Epithelial cell of esophagus (primary cell): ENCODE results near the gene GLP2R.

Experiments used
- DNase-seq: peaks from one replicate; pipeline ENCODE4 v3.0.0; 2010; ENCODE audit warnings: low read depth
- H3K4me3 ChIP-seq: 2 replicates; pipeline ENCODE4 v1.5.1; 2011; ENCODE audit warnings: mild to moderate bottlenecking, low read length, control low read depth
- TF ChIP-seq, protein P1 (sequence below): IDR thresholded peaks from 2 replicates; pipeline ENCODE4 v1.5.1; 2011; ENCODE audit warnings: low read depth, mild to moderate bottlenecking, low read length, control low read depth, inconsistent platforms; ENCODE audit not compliant: insufficient read depth; ENCODE audit errors: missing control alignments

Gene GLP2R

DNA sequence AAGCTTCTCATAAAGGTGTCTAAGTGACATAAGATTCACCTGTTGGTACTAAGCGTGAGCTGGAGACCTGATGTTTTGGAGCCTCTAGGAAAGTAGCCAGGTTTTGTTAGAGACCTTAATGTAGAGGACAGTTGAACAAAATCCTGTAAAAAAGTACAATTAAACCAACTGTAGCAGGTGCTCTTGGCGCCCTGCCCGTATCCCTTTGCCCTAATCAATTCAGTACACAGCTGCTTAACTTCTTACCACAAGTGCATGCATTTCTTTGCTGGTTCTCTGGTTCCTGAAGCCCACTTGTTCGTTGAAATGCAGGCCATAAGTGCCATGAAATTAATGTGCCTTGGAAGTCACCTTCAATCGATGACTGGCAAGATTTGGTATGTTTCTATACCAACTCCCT lies 24.4 kb downstream of the GLP2R start:
- no peak overlapping the region for H3K4me3 ChIP-seq
- TF ChIP-seq, protein P1, sequence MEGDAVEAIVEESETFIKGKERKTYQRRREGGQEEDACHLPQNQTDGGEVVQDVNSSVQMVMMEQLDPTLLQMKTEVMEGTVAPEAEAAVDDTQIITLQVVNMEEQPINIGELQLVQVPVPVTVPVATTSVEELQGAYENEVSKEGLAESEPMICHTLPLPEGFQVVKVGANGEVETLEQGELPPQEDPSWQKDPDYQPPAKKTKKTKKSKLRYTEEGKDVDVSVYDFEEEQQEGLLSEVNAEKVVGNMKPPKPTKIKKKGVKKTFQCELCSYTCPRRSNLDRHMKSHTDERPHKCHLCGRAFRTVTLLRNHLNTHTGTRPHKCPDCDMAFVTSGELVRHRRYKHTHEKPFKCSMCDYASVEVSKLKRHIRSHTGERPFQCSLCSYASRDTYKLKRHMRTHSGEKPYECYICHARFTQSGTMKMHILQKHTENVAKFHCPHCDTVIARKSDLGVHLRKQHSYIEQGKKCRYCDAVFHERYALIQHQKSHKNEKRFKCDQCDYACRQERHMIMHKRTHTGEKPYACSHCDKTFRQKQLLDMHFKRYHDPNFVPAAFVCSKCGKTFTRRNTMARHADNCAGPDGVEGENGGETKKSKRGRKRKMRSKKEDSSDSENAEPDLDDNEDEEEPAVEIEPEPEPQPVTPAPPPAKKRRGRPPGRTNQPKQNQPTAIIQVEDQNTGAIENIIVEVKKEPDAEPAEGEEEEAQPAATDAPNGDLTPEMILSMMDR: no peak
- DNase-seq: no peak

DNA sequence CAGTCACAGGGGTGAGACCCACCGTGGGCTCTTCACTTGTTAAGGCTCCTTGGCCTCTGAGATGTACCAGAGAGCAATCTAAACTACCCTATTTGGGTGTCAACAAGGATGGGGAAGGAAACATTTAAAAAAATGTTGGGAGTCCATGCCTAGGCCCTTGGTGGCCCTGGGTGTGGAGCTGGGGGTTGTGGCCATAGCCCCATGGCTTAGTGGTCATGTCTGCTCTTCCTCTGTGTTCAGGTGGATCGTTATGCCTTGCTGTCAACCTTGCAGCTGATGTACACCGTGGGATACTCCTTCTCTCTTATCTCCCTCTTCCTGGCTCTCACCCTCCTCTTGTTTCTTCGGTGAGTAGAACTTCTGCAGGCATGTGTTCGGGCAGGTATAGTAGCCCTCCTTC lies 28.5 kb downstream of the GLP2R start:
- TF ChIP-seq, protein P1: no peak
- no peak overlapping the region for H3K4me3 ChIP-seq
- no peak for DNase-seq

- no peak overlapping the region for H3K4me3 ChIP-seq
- TF ChIP-seq, protein P1: no peak
- no peak for DNase-seq
These were observed 29.3 kb downstream of the GLP2R start for GRCh38 chr17:9855036-9855435.

- TF ChIP-seq, protein P1: no peak
- no peak overlapping the region for H3K4me3 ChIP-seq
- DNase-seq: no peak
These were observed 34.1 kb downstream of the GLP2R start for GRCh38 chr17:9859781-9860180.

- no peak for DNase-seq
- no peak overlapping the region for H3K4me3 ChIP-seq
- TF ChIP-seq, protein P1: no peak
These were observed 35.1 kb downstream of the GLP2R start for GRCh38 chr17:9860851-9861250.

DNA sequence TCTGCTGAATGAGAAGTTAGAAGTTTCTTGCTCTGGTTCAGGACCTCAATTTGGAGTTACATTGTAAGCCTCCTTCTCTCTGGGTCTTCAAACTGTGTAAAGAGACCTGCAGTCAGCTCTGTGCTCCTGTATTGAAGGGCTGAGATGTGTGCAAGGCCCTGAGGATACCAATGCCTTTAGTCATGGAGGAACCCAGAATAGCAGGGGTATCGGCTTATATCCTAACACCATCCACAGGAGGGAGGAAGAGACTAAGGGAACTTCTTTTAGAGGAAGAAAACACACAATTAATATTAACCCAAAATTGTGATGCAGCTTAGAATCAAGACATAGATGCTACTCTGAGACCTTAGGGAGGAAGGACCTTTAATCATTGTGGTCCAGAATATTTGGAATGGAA lies 36.5 kb downstream of the GLP2R start:
- TF ChIP-seq, protein P1: no peak
- DNase-seq: no peak
- no peak overlapping the region for H3K4me3 ChIP-seq

- TF ChIP-seq, protein P1: no peak
- DNase-seq: no peak
- no peak overlapping the region for H3K4me3 ChIP-seq
These were observed 37.2 kb downstream of the GLP2R start for GRCh38 chr17:9862949-9863348.
